IMR-90 (cell line): ENCODE results near the gene ATXN7L2. TPM values are rescaled to one million over a fixed set of nuclear protein-coding genes. Genes with fewer than 3 reads are reported as not detected.

Experiments used
- ATAC-seq: fragments of 200-7000 bp; cut with Tn5 transposase; 2 replicates; pipeline ENCODE4 v1.9.1; 2020; ENCODE audit warnings: low read depth, mild to moderate bottlenecking, moderate library complexity
- BruUV-seq: library from RNA; stranded (reverse); fragments of 400-500 nt; replicated peaks from 2 replicates; lab custom pipeline; 2021; lab: Mats Ljungman, UMichigan
- CTCF ChIA-PET: fragments of 300-600 bp; formaldehyde crosslinking; extraction: SDS; loops from one replicate; lab custom pipeline; 2021; ENCODE audit warnings: antibody characterized with exemption; lab: Yijun Ruan, JAX
- POLR2A ChIA-PET: fragments of 300-600 bp; sonication (Branson Sonifier 250); formaldehyde crosslinking; loops from one replicate; lab custom pipeline; 2022; ENCODE audit warnings: antibody characterized with exemption; ENCODE audit not compliant: unreplicated experiment; lab: Charles Lee
- DNase-seq: peaks from one replicate; pipeline ENCODE4 v3.0.0; 2013
- H2AFZ ChIP-seq: replicated peaks from 2 replicates; pipeline ENCODE3; 2013; ENCODE audit warnings: low read length, mild to moderate bottlenecking; ENCODE audit not compliant: poor library complexity
- H2AK5ac ChIP-seq: 2 replicates; pipeline ENCODE4 v1.6.1; 2013; ENCODE audit warnings: low read depth, low read length, inconsistent platforms
- H2AK9ac ChIP-seq: replicated peaks from 2 replicates; pipeline ENCODE3; 2013; ENCODE audit warnings: mild to moderate bottlenecking, low read depth, low read length, moderate library complexity; ENCODE audit not compliant: poor library complexity
- H2BK120ac ChIP-seq: 2 replicates; pipeline ENCODE4 v1.6.1; 2013; ENCODE audit warnings: low read depth, low read length, inconsistent platforms
- H2BK15ac ChIP-seq: 3 replicates; pipeline ENCODE4 v1.6.1; 2013; ENCODE audit warnings: low read depth, low read length, inconsistent platforms
- H2BK20ac ChIP-seq: 2 replicates; pipeline ENCODE4 v1.6.1; 2013; ENCODE audit warnings: low read depth, mild to moderate bottlenecking, inconsistent platforms, low read length, moderate library complexity
- H2BK5ac ChIP-seq: 2 replicates; pipeline ENCODE4 v1.6.1; 2013; ENCODE audit warnings: mild to moderate bottlenecking, low read depth, low read length, inconsistent platforms; ENCODE audit not compliant: poor library complexity, severe bottlenecking
- H3K14ac ChIP-seq: replicated peaks from 2 replicates; pipeline ENCODE4 v1.6.1; 2013; ENCODE audit warnings: low read depth, low read length, inconsistent platforms
- H3K18ac ChIP-seq: 2 replicates; pipeline ENCODE4 v1.6.1; 2013; ENCODE audit warnings: low read depth, low read length, control low read depth
- H3K23ac ChIP-seq: 2 replicates; pipeline ENCODE4 v1.6.1; 2013; ENCODE audit warnings: low read depth, low read length, inconsistent platforms
- H3K27ac ChIP-seq: 2 replicates; pipeline ENCODE4 v1.5.1; 2013; ENCODE audit warnings: mild to moderate bottlenecking, control low read depth, low read length; ENCODE audit not compliant: insufficient read depth
- H3K27me3 ChIP-seq: 2 replicates; pipeline ENCODE4 v1.6.1; 2013; ENCODE audit warnings: low read length; ENCODE audit not compliant: control insufficient read depth, insufficient read depth
- H3K36me3 ChIP-seq: 2 replicates; pipeline ENCODE4 v1.6.1; 2013; ENCODE audit warnings: low read length, mixed read lengths; ENCODE audit not compliant: control insufficient read depth, insufficient read depth
- H3K4ac ChIP-seq: 2 replicates; pipeline ENCODE4 v1.6.1; 2013; ENCODE audit warnings: low read depth, low read length, inconsistent platforms
- H3K4me1 ChIP-seq: 2 replicates; pipeline ENCODE4 v1.6.1; 2013; ENCODE audit warnings: low read length, mixed read lengths; ENCODE audit not compliant: control insufficient read depth, insufficient read depth
- H3K4me2 ChIP-seq: 2 replicates; pipeline ENCODE4 v1.6.1; 2013; ENCODE audit warnings: low read depth, mild to moderate bottlenecking, control low read depth, low read length, moderate library complexity
- H3K4me3 ChIP-seq: 2 replicates; pipeline ENCODE4 v1.5.1; 2013; ENCODE audit warnings: low read depth, mild to moderate bottlenecking, control low read depth, low read length, moderate library complexity; ENCODE audit not compliant: insufficient read depth
- H3K56ac ChIP-seq: 2 replicates; pipeline ENCODE4 v1.6.1; 2013; ENCODE audit warnings: low read length, inconsistent platforms; ENCODE audit not compliant: insufficient read depth; ENCODE audit errors: extremely low read depth
- H3K79me1 ChIP-seq, 2 experiments: 2 replicates each; pipeline ENCODE4 v1.6.1; 2013; ENCODE audit warnings: low read length in 2 of 2, inconsistent platforms in 1 of 2, low read depth in 1 of 2
- H3K9ac ChIP-seq: 2 replicates; pipeline ENCODE4 v1.6.1; 2013; ENCODE audit warnings: low read depth, low read length, control low read depth
- H3K9me1 ChIP-seq: 2 replicates; pipeline ENCODE4 v1.6.1; 2013; ENCODE audit warnings: low read length, inconsistent platforms; ENCODE audit not compliant: insufficient read depth
- H3K9me3 ChIP-seq: 2 replicates; pipeline ENCODE4 v1.6.1; 2013; ENCODE audit warnings: low read length; ENCODE audit not compliant: control insufficient read depth, insufficient read depth
- H4K20me1 ChIP-seq: 2 replicates; pipeline ENCODE4 v1.6.1; 2013; ENCODE audit warnings: low read length, inconsistent platforms; ENCODE audit not compliant: insufficient read depth
- H4K5ac ChIP-seq: 2 replicates; pipeline ENCODE4 v1.6.1; 2013; ENCODE audit warnings: mild to moderate bottlenecking, low read depth, low read length, control low read depth
- H4K8ac ChIP-seq, 2 experiments: 2 replicates each; pipeline ENCODE4 v1.6.1; 2013; ENCODE audit warnings: low read depth in 2 of 2, low read length in 2 of 2, control low read depth in 1 of 2, inconsistent platforms in 1 of 2
- H4K91ac ChIP-seq: 2 replicates; pipeline ENCODE4 v1.6.1; 2013; ENCODE audit warnings: low read depth, low read length, inconsistent platforms; ENCODE audit not compliant: insufficient read depth
- BHLHE40 ChIP-seq: fragments of 150-350 bp; IDR thresholded peaks from 2 replicates; pipeline ENCODE4 v1.6.1; 2016; ENCODE audit warnings: mild to moderate bottlenecking, low read depth, low read length
- FOS ChIP-seq: fragments of 150-350 bp; IDR thresholded peaks from 2 replicates; pipeline ENCODE4 v1.6.1; 2016; ENCODE audit warnings: low read depth, low read length
- MAFK ChIP-seq: IDR thresholded peaks from 2 replicates; pipeline ENCODE4 v1.6.1; 2012; ENCODE audit warnings: low read depth, low read length, improper control_type of control experiment
- MAZ ChIP-seq: IDR thresholded peaks from 2 replicates; pipeline ENCODE4 v1.6.1; 2012; ENCODE audit warnings: low read depth, mild to moderate bottlenecking, low read length, improper control_type of control experiment, moderate library complexity, borderline replicate concordance
- POLR2A ChIP-seq: IDR thresholded peaks from 2 replicates; pipeline ENCODE4 v1.6.1; 2012; ENCODE audit warnings: mild to moderate bottlenecking, low read depth, low read length
- RAD21 ChIP-seq: IDR thresholded peaks from 2 replicates; pipeline ENCODE4 v1.6.1; 2012; ENCODE audit warnings: low read length, improper control_type of control experiment
- SMC3 ChIP-seq: fragments of 150-350 bp; IDR thresholded peaks from 2 replicates; pipeline ENCODE4 v1.6.1; 2016; ENCODE audit warnings: low read depth, mild to moderate bottlenecking, antibody characterized with exemption, low read length, moderate library complexity
- WGBS, 2 experiments: methylation state at CpG; one replicate each; pipeline versions ENCODE4 v1.1.5 to v1.1.7; 2013; ENCODE audit warnings: missing lambda C conversion rate in 2 of 2; ENCODE audit not compliant: insufficient read length in 1 of 2; ENCODE audit errors: extremely low coverage in 2 of 2; 5-methylcytosine and 5-hydroxymethylcytosine counted together
- dilution Hi-C: fragments of 300-500 bp; cut with HindIII; formaldehyde crosslinking; loops from one replicate; pipeline ENCODE4 v1.14.3; 2018; ENCODE audit warnings: low sequenced_read_pairs; ENCODE audit not compliant: unreplicated experiment
- in situ Hi-C: fragments of 300-500 bp; cut with MboI; formaldehyde crosslinking; loops from 3 replicates; pipeline ENCODE4 v1.14.3; 2019; ENCODE audit warnings: low sequenced_read_pairs, inconsistent platforms, mixed read lengths
- intact Hi-C: fragments of 100-400 bp; cut with micrococcal nuclease; formaldehyde crosslinking; loops from 2 replicates; pipeline ENCODE4 v1.10.0; 2022
- polyA plus RNA-seq, 3 experiments: library from polyadenylated mRNA; depleted of rRNA; stranded (reverse); fragments of >200 nt; gene quantifications; 2 replicates each; pipeline ENCODE4 v1.2.3, GENCODE V29; 2012; ENCODE audit warnings: low replicate concordance in 1 of 3
- total RNA-seq: library from RNA; depleted of rRNA; stranded (reverse); fragments of >200 nt; gene quantifications from 2 replicates; pipeline ENCODE4 v1.2.3, GENCODE V29; 2012

The ATXN7L2 gene
- total and polyA plus RNA-seq, 2 of the 4 experiments (the other 2 are of a cell fraction) = 1.3 to 4.8 TPM

- intact Hi-C loops (no loop called here), in situ Hi-C loops (no loop called here), dilution Hi-C loops (no loop called here)
- Histone ChIP-seq H3K4me2 (no peak overlapping the region), H3K27ac (peak overlapping the region; percentile 60; the same call in 1 of the 2 replicates), H3K79me1 (peaks cover 0 to 37% of the 10 kb centered on the region in 2 experiments; a peak in 3 of 4 replicates), H2BK120ac (0 out of 2 replicates have a peak overlapping the region, but pooled peaks have one; percentile 45), H3K4me1 (peaks cover 30% of the 10 kb centered on the region), H2AFZ (no peak overlapping the region), H3K9me3 (no peaks in the 10 kb centered on the region), H4K91ac (no peak overlapping the region), H2BK15ac (no peak overlapping the region), H3K9me1 (peaks cover 20% of the 10 kb centered on the region), H2BK5ac (peak overlapping the region; percentile 18), H3K18ac (no peak overlapping the region), H3K14ac (peak overlapping the region; percentile 12; the same call in 1 of the 2 replicates), H3K27me3 (no peaks in the 10 kb centered on the region), H3K9ac (no peak overlapping the region; the same call in 1 of the 2 replicates), H4K8ac (no peak overlapping the region; a peak in 1 of 4 replicates), H3K56ac (no peak overlapping the region), H2AK5ac (peak overlapping the region; percentile 82; the same call in 1 of the 2 replicates), H2AK9ac (no peak overlapping the region), H4K20me1 (peaks cover 13% of the 10 kb centered on the region; the same call in 1 of the 2 replicates), H3K4me3 (no peak overlapping the region), H3K4ac (peak overlapping the region; percentile 35), H3K23ac (no peak overlapping the region), H4K5ac (0 out of 2 replicates have a peak overlapping the region, but pooled peaks have one; percentile 11), H2BK20ac (peak overlapping the region; percentile 16; the same call in 1 of the 2 replicates), H3K36me3 (peaks cover 3% of the 10 kb centered on the region; the same call in 1 of the 2 replicates)
- TF ChIP-seq MAFK (no peak), BHLHE40 (no peak), RAD21 (no peak), FOS (no peak), POLR2A (no peak), MAZ (no peak), SMC3 (no peak)
- CTCF ChIA-PET = interaction anchor here (2.1 kb wide), 1 partner anchor 31 kb away, joined by 8 read pairs; no protein-coding TSS in a partner anchor
- BruUV-seq = no TSS peak
- POLR2A ChIA-PET = interaction anchor here (1.2 kb wide), 1 partner anchor 131 kb away, joined by 3 read pairs; no protein-coding TSS in a partner anchor
- DNase-seq (no peak), ATAC-seq (no peak)
- WGBS, 2 experiments = no CpG with 5 or more reads among the region's 5 CpGs
Observed at GRCh38 chr1:109501644-109502363, 18.1 kb downstream of the ATXN7L2 start.
